HUES6 (cell line): Measurements from ENCODE around the gene ANKRD52.
A peak's percentile ranks its signal among the peaks of the same experiment; 100 is the strongest.

ENCODE experiments used
- H3K27ac ChIP-seq: 2 replicates; pipeline ENCODE4 v1.7.0; 2013; ENCODE audit warnings: low read depth, mild to moderate bottlenecking, low read length, inconsistent platforms
- H3K27me3 ChIP-seq: 2 replicates; pipeline ENCODE4 v1.6.1; 2013; ENCODE audit warnings: low read length; ENCODE audit not compliant: control insufficient read depth, insufficient read depth
- H3K36me3 ChIP-seq: 2 replicates; pipeline ENCODE4 v1.6.1; 2013; ENCODE audit warnings: low read length; ENCODE audit not compliant: control insufficient read depth, insufficient read depth
- H3K4me1 ChIP-seq: 2 replicates; pipeline ENCODE4 v1.6.1; 2013; ENCODE audit warnings: low read length; ENCODE audit not compliant: control insufficient read depth, insufficient read depth
- H3K4me3 ChIP-seq: 2 replicates; pipeline ENCODE4 v1.5.1; 2013; ENCODE audit warnings: low read depth, low read length
- H3K9ac ChIP-seq: one replicate; pipeline ENCODE4 v1.6.1; 2013; ENCODE audit warnings: mild to moderate bottlenecking, low read length
- H3K9me3 ChIP-seq: 2 replicates; pipeline ENCODE4 v1.6.1; 2013; ENCODE audit warnings: low read depth, low read length; ENCODE audit not compliant: control insufficient read depth, insufficient read depth

The ANKRD52 gene

DNA sequence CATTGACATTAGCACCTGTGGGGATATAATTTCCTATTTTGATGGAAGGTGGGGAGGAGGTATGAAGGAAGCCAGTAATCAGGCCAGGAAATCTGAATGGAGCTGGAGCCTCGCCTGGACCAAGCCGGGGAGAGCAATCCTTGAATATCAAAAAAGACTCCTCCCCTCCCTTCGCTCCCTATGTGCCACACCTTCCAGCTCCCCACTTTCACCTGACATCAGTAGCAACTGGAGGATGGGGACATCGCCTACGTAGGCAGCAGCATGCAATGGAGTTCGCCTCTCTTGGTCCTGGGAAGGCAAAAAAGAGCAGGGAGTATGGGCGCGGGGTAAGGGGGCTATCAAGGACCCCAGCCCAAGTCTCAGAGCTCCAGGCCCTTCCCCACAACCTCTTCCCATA, 1.1 kb downstream of the ANKRD52 start:
- H3K9me3 ChIP-seq: no peaks in the 10 kb centered on the region
- H3K9ac ChIP-seq: peak overlapping the region; percentile 89
- H3K36me3 ChIP-seq: peaks cover 42% of the 10 kb centered on the region
- no peaks in the 10 kb centered on the region for H3K27me3 ChIP-seq
- H3K27ac ChIP-seq: no peak overlapping the region
- H3K4me3 ChIP-seq: peak overlapping the region; percentile 99
- peaks cover 17% of the 10 kb centered on the region for H3K4me1 ChIP-seq

DNA sequence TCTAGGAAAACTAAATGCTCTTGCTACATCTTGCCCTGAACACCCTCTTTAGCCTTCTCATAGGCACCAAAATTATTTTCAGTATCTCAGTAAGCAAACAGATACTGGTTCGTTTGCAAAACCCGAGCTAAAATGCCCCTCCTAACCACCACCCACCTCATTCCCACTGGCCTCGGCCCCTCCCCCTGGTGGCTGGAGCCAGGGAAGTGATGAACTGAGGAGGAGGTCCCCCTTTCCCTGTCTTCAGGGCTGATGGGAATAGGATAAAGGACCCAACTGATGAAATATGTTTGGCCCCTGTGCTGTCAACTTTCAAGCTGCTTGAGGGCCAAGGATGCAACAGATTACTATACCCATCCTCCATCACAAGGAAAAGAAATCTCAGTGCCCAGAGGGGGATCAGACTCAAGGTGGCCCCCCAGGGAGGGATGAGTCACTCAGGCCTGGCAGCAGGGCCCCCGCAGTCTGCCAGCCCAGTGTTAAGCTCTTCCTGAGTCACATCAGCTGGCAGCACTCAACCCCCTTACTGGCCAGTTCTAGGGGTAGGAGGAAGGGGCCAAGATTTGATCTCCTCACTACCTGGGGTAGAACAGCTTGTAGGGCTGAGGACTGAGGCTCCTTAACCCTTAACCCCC, 1.7 kb downstream of the ANKRD52 start:
- H3K4me1 ChIP-seq: peaks cover 17% of the 10 kb centered on the region
- no peak overlapping the region for H3K27ac ChIP-seq
- no peaks in the 10 kb centered on the region for H3K9me3 ChIP-seq
- peak overlapping the region; percentile 89 for H3K9ac ChIP-seq
- peaks cover 49% of the 10 kb centered on the region for H3K36me3 ChIP-seq
- H3K27me3 ChIP-seq: no peaks in the 10 kb centered on the region
- peak overlapping the region; percentile 99; the same call in 1 of the 2 replicates for H3K4me3 ChIP-seq

DNA sequence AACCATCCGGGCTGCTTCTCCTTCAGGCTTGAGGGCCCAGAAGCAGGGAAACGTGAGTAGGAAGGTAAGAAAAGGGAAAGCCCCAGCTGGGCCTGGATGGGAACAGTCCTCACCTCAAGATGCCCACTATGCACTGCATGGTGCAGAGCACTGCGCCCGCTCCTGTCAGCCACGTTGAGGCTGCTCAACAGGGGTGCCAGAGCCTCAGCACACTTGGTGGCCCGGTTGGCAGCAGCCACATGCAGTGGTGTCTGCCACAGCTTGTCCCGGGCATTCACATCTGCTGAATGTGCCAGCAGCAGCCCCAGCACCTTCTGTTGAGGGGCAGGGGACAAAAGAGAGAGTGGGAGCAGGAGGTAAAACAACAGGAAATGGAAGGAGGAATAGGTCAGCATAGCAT, 2.5 kb downstream of the ANKRD52 start:
- peaks cover 51% of the 10 kb centered on the region for H3K36me3 ChIP-seq

DNA sequence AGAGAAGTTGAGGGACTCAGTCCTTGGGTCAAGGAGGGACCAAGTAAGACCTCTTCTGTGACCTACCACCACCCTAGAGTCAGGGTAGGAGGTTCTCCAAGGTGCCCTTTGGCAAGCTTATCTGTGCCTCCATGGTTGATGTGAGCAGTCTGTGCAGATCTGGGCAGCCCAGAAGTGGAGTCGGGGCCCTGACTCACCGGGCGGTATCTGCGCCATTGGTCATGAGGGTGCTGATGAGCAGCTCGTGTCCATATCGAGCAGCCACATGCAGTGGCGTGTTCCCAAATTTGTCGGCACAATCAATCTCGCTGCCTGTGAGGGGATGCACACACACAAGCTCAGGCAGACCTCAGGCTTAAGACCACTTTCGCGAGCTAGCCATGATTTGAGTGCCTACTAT, 5.1 kb downstream of the ANKRD52 start:
- H3K9ac ChIP-seq: no peak overlapping the region
- no peaks in the 10 kb centered on the region for H3K9me3 ChIP-seq
- no peak overlapping the region for H3K4me3 ChIP-seq
- H3K27ac ChIP-seq: no peak overlapping the region
- H3K27me3 ChIP-seq: no peaks in the 10 kb centered on the region
- H3K4me1 ChIP-seq: peaks cover 13% of the 10 kb centered on the region
- peaks cover 75% of the 10 kb centered on the region for H3K36me3 ChIP-seq

More for the DNA sequence above, 2.5 kb downstream of the ANKRD52 start:
- H3K9me3 ChIP-seq: no peaks in the 10 kb centered on the region
- peaks cover 17% of the 10 kb centered on the region for H3K4me1 ChIP-seq
- H3K4me3 ChIP-seq: no peak overlapping the region
- no peak overlapping the region for H3K9ac ChIP-seq
- H3K27ac ChIP-seq: no peak overlapping the region
- H3K27me3 ChIP-seq: no peaks in the 10 kb centered on the region

DNA sequence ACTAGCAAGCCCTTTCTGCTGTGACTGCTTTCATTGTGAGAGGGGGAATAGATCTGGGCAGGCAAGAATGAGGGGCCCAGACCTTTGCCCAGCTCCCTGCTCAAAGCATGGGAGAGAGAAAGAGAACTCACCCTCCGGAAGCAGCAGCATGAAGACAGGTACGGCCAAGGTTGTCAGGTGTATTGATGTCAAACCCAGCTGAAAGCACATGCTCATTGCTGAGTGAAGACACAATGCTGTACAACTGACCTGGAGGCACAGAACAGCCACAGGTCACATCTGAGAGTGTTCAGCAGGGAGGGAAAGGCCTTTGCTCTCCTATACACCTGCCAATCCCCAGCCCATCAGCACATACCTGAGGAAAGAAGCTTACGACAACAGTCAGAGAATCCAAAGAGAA, 5.5 kb downstream of the ANKRD52 start:
- Histone ChIP-seq H3K27me3 (no peaks in the 10 kb centered on the region), H3K4me3 (no peak overlapping the region), H3K9me3 (no peaks in the 10 kb centered on the region), H3K9ac (no peak overlapping the region), H3K27ac (no peak overlapping the region), H3K36me3 (peaks cover 80% of the 10 kb centered on the region), H3K4me1 (peaks cover 13% of the 10 kb centered on the region)

DNA sequence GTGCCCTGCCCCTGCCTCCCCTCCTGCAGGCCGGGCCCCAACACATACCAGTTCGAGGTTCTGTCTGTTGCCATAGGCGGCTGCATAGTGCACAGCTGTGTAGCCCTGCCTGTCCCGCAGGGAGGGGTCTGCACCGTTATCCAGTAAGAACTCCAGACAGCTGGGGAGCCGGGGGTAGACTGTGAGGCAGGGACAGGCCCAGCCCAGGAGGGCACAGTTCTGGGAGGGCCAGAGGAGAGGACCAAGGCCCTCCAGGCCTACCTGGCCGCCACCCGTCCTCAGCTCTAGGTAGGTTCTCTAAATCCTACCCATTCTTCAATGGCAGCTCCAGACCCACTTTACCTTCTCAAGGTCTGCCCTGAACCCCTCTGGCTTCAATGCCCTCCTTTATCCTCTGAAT, 9.5 kb downstream of the ANKRD52 start:
- Histone ChIP-seq H3K4me3 (no peak overlapping the region), H3K27me3 (no peaks in the 10 kb centered on the region), H3K27ac (no peak overlapping the region), H3K4me1 (no peaks in the 10 kb centered on the region), H3K36me3 (peaks cover 85% of the 10 kb centered on the region), H3K9ac (no peak overlapping the region), H3K9me3 (no peaks in the 10 kb centered on the region)

DNA sequence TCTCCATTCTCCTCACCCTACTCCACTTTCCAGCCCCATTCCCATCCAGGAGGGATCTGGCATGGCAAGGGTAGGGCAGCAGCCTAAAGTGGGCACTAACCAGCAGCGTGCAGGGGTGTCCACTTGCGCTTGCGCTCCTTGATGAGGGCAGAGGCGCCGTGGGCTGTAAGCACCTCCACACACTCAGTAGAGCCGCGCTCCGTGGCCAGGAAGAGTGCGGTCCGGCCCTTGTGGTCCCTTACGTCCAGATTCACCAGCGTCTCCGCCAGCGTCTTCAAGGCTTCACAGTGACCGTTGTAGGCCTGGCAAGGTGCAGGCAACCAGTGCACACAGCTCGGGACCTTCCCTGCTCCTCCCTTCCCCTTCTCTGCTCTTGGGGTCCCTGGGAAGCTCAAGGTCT, 10.3 kb downstream of the ANKRD52 start:
- H3K36me3 ChIP-seq: peaks cover 85% of the 10 kb centered on the region
- H3K9ac ChIP-seq: no peak overlapping the region
- H3K27ac ChIP-seq: no peak overlapping the region
- no peaks in the 10 kb centered on the region for H3K4me1 ChIP-seq
- no peak overlapping the region for H3K4me3 ChIP-seq
- no peaks in the 10 kb centered on the region for H3K27me3 ChIP-seq
- H3K9me3 ChIP-seq: no peaks in the 10 kb centered on the region

DNA sequence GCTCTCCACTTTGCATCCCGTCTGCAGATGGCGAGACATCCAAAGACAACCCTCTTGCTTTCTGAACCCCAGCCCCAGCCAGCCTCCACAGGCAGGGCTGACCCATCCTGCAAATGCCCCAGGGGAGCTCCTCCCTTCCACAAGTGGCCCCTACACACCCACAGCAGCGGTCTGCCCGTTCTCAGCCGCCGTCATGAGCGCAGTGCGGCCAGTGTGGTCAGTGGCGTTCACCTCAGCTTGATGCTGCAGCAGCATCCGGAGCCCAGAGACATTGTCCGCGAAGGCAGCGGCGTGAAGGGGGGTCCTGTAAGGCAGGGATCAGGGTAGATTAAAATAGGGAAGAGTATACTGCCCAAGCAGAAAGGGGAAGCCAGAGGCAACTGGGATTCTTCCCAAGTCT, 13.7 kb downstream of the ANKRD52 start:
- no peaks in the 10 kb centered on the region for H3K4me1 ChIP-seq
- no peaks in the 10 kb centered on the region for H3K9me3 ChIP-seq
- H3K27me3 ChIP-seq: no peaks in the 10 kb centered on the region
- H3K27ac ChIP-seq: no peak overlapping the region
- peaks cover 87% of the 10 kb centered on the region for H3K36me3 ChIP-seq
- no peak overlapping the region for H3K4me3 ChIP-seq
- H3K9ac ChIP-seq: no peak overlapping the region

DNA sequence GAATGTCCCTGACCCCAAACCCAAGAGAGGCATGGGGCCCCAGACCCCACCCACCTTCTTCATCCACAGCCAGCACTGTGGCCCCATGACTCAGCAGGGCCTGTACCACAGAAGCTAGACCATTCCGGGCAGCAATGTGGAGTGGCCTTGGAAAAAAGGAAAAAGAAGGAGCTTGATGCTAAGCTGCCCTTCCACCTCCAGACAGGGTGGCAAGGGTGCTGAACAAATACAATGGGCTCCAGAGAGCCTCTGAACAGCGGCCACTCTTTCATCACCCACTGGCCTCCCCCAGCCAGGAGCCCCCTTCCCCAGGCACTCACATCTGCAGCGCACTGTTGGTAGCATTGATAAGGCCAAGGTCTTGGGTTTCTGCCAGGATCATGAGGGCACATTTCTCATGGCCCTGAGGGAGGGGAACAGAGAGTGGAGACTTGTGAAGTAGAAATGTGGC, 14.4 kb downstream of the ANKRD52 start:
- H3K4me3 ChIP-seq: no peak overlapping the region
- no peak overlapping the region for H3K27ac ChIP-seq
- no peak overlapping the region for H3K9ac ChIP-seq
- no peaks in the 10 kb centered on the region for H3K27me3 ChIP-seq
- peaks cover 87% of the 10 kb centered on the region for H3K36me3 ChIP-seq
- H3K4me1 ChIP-seq: no peaks in the 10 kb centered on the region
- no peaks in the 10 kb centered on the region for H3K9me3 ChIP-seq

DNA sequence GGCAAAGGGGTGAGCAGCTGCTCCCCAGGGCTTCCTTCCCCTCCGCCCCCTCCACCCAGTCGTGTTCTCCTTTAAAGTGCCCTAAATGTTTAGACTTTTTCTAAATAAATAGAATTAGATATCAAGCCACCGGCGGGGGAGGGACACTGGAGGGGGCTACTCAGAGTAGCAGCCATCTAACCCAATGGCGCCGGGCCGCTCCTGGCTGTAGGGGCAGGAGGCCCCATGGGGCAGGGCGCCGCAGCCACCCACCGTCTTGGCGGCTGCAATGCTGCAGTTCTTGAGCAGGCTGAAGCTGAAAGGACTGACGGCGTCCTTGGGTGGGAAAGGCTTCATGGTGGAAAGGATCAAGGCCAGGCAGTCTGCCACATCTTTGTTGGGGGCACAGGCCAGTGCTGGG, 15.2 kb downstream of the ANKRD52 start:
- H3K27ac ChIP-seq: no peak overlapping the region
- H3K27me3 ChIP-seq: no peaks in the 10 kb centered on the region
- no peaks in the 10 kb centered on the region for H3K4me1 ChIP-seq
- H3K36me3 ChIP-seq: peaks cover 80% of the 10 kb centered on the region
- H3K9me3 ChIP-seq: no peaks in the 10 kb centered on the region
- no peak overlapping the region for H3K4me3 ChIP-seq
- no peak overlapping the region for H3K9ac ChIP-seq

DNA sequence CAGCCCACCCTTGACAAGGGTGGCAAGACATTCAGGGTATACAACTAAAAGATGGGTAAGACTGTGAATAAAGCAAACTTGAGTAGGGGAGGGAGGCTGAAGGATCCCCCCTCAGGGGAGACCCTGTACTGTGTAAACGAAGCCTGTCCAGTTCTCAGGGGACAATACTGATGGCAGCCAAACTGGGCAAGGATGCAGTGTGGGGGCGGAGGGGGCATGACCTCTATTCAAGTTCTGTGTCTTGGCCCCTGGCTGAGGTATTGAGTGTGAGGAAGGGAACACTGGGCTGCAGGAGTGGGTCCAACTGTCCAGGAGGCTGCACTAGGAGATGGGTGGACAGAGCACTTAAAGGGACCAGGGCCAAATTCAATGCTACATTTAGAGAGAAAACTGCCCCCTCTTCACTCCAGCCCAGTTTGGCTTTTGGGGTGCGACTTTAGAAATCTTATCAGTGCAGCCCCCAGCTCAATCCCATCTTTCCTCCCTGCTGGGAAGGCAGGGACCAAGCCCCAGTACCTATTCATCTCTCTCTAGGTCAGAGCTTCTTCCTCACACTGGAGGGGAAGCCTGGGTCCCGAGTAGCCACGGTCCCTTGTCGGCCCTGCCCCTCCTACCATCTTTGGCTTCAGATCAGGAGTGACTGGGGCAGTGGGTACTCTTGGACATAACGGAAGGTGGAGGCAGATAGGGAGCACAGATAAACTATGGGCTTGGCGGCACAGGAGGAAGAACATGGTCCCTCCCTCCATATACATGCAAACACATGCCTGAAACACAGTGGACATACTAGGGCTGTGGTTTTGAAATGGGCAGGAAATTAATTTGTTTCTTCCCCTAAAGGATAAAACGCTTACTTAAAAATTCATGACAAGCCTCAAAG, 16.5 kb downstream of the ANKRD52 start:
- no peaks in the 10 kb centered on the region for H3K4me1 ChIP-seq
- no peak overlapping the region for H3K4me3 ChIP-seq
- no peaks in the 10 kb centered on the region for H3K9me3 ChIP-seq
- H3K9ac ChIP-seq: no peak overlapping the region
- peaks cover 79% of the 10 kb centered on the region for H3K36me3 ChIP-seq
- H3K27me3 ChIP-seq: no peaks in the 10 kb centered on the region
- no peak overlapping the region for H3K27ac ChIP-seq
